H1 (cell line): ENCODE results near the gene SNX17. TPM values are rescaled to one million over a fixed set of nuclear protein-coding genes. Genes with fewer than 3 reads are reported as not detected.

ENCODE experiments used
- CTBP2 ChIP-seq: IDR thresholded peaks from 2 replicates; pipeline ENCODE4 v1.7.0; 2011; ENCODE audit warnings: borderline replicate concordance, mild to moderate bottlenecking, moderate library complexity, mixed read lengths, low read length; ENCODE audit not compliant: insufficient read depth, insufficient read length
- EGR1 ChIP-seq: IDR thresholded peaks from 2 replicates; pipeline ENCODE4 v1.6.1; 2011; ENCODE audit warnings: low read depth, low read length, borderline replicate concordance
- YY1 ChIP-seq: IDR thresholded peaks from 2 replicates; pipeline ENCODE4 v1.6.1; 2011; ENCODE audit warnings: low read depth, mild to moderate bottlenecking, low read length
- polyA plus RNA-seq, 7 experiments: library from polyadenylated mRNA; depleted of rRNA in 3 of 7; stranded (reverse) in 5 of 7; unstranded in 2 of 7; fragments of >200 nt in 5 of 7; fragments of 200-250 nt in 2 of 7; gene quantifications; 1 replicate in 5 of 7; 2 replicates in 1 of 7; 4 replicates in 1 of 7; pipeline versions ENCODE4 v1.2.1 to v1.2.3, GENCODE V29; 2011 to 2013; ENCODE audit warnings: missing spikeins in 2 of 7, mixed read lengths in 2 of 7
- total RNA-seq: library from RNA; stranded (reverse); fragmentation: NEBNext Ultra II Directional; extraction: Animal tissue kit (Norgen Biotek cat#: 25700); gene quantifications from 2 replicates; pipeline ENCODE4 v1.2.1, GENCODE V29; 2021

SNX17 gene
- total and polyA plus RNA-seq, 2 of the 8 experiments (the other 6 are each of a cell fraction or from before 2014, with no cell fraction given): 54.9 to 66.2 TPM

GRCh38 chr2:27377618-27378095 is 7.2 kb downstream of the SNX17 start (continued):
- TF ChIP-seq EGR1 (no peak), CTBP2 (no peak), YY1 (no peak)
